GM19438 (cell line): Measurements from ENCODE around the gene NEUROG2.
A peak's percentile ranks its signal among the peaks of the same experiment; 100 is the strongest.
"Not testable (repeated sequence)": the region's sequence is repeated elsewhere in the genome, so short reads cannot be mapped to it uniquely, and the experiment has no call there.

Experiments
- ATAC-seq: cut with Tn5 transposase; IDR thresholded peaks from one replicate; pipeline ENCODE4 v1.9.1; 2021; ENCODE audit warnings: low read depth; ENCODE audit not compliant: unreplicated experiment

The NEUROG2 gene

DNA sequence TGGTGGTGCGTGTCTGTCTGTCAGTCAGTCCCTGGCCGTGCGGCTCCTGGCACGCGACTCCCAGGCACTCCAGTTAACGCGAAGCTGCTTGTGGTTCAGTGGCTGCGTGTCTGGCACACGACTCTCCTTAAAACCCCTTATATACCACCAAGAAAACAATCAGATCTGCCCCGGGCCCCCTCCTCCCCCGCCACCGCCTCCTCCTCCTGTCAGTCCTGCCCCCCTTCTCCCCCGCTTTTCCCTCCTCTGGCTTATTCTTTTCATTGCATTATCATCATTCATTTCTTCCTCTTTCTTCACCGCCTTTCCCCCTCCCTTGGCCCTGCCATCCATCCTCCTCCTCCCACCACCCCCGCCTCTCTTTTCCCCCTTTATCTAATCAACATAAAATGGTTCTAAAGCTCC lies at the start of gene NEUROG2:
NEUROG2 (minus strand) TSS at position 115 of the 405 bp plus-strand sequence. CDS start 705 bp downstream, outside the sequence.
- ATAC-seq, result no peak

DNA sequence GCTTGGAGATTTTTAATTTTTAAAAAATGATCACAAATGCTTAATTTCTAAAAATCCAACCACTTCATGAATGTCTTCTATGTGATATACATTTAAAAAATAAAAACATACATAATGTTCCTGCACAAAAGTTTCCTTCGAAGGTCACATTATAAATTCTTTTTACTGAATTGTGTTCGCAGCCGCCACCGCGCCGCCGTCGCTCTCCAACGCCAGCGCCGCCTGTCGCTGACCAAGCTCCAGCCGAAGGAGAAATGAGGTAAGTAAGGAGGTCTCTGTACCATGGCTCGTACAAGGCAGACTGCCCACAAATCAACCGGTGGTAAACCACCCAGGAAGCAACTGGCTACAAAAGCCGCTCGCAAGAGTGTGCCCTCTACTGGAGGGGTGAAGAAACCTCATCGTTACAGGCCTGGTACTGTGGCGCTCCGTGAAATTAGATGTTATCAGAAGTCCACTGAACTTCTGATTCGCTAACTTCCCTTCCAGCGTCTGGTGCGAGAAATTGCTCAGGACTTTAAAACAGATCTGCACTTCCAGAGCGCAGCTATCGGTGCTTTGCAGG lies 48.8 kb upstream of the NEUROG2 start:
- no peak for ATAC-seq

DNA sequence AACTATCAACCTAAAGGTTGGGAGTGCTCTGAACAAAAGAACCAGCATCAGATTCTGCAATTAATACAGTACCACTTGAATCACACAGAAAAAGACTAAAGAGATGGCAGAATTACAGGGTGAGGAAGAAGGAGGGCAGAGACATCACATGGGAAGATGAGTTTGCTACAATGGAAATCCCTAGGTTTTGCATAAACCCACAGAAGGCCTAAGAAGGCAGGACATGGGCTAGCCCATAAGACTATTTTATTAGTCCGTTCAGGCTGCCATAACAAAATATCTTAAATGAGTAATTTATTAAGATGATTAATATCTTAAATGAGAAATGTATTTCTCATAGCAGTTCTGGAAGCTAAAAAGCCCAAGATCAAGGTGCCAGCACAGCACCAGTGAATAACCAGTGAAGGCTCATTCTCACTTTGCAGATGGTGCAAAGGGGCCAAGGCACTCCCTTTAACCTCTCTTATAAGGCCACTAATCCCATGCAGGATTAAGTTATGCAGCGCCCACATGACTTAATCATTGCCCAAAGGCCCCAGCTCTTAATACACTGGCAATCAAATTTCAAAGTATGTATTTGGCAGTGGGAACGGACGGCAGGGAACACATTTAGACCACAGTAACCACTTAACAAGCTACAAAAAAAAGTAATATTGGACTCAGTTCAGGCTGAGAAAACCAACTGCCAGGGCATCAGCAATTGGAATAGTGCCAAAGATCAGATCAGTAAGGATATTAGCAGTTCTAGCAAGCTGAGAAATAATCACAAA lies 47.6 kb upstream of the NEUROG2 start:
- no peak for ATAC-seq

DNA sequence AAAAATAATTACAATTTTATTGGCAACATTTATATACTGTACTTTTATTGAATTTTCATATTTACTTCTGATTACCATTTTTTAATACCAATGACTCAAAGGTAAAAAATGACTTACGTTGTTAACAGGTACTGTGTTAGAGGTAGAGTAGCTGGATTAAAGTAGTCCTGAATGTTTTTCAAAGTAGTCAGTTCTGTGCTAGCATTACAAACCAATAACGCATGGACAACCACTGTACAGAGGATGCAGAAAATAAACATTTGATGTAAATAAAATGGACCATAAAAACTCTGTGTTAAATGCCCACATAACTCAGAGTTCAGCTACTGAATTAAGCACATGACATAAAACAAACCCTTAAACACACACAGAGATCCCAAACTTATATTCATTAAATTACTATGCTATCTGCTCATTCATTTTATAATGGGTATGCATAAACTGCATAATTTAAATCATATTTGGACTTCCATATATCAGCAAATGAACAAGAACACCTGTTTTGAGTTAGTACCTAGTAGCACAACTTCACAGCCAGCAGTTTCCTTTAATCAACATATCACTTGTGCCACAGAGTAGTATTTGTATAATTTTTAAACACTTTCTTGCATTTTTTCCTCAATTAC lies 46.4 kb upstream of the NEUROG2 start:
- ATAC-seq, result no peak

DNA sequence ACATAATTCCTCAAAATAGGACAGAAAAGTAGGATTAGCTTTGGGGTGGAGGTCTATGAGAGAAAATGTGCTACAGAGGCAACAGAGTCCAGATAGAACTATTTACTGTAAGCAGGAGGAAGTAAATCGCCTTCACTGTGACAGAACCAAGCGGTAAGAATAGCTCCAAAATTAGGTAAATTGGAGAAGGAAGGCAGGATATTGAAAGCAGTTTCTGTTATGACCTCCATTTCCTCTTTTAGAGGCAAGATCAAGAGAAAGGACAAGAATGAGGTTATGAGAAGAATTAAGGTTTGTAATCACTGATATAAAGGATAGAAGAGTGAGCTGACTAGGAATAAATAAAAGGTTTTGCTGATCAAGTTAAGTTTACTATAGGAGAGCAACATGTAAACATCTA lies 44.1 kb upstream of the NEUROG2 start:
- no peak for ATAC-seq

DNA sequence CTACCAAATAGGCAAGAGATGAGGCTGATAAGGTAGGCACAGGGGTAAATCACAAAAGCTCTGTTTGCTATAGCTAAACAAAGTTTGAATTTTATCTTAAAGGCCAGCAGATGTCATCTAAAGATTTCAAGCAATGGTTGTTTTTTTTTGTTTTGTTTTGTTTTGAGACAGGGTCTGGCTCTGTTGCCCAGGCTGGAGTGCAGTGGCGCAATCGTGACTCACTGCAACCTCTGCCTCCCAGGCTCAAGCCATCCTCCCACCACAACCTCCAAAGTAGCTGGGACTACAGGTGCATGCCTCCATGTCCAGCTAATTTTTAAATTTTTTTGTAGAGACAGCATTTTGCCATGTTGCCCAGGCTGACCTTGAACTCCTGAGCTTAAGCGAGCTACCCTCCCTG lies 43.1 kb upstream of the NEUROG2 start:
- no peak for ATAC-seq

DNA sequence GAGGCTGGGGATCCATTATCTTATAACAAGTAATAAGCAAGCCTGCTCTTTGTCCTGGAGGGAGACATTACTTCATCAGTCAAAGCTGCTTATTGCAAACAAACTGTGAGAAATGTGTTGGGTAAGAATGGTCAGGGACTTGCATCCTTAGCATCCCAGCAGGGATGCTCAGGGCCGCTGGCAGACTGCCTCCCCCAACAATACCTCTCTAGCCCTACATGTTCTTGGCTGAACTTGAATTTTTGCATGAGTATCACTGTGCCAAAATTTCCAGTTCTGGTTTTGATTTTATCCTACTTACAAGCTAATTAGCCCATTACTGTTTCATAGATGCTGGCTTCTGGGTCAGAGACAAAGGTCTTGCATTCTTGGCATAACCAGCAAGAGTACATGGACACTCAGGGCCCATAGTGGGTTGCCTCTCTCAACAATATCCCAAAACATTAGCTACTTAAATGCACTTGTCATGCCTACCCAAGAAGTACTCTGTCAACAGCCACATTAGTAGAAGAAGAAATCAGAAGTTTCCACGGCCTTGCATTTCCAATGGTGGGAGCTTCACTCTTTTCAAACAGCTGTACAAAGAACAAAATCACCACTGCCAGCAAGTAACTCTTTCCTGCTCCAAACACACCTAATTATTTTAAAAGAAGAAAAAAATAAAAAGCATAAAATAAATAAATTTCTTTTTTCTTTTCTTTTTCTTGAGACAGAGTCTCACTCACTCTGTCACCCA lies 41.9 kb upstream of the NEUROG2 start:
- no peak for ATAC-seq

DNA sequence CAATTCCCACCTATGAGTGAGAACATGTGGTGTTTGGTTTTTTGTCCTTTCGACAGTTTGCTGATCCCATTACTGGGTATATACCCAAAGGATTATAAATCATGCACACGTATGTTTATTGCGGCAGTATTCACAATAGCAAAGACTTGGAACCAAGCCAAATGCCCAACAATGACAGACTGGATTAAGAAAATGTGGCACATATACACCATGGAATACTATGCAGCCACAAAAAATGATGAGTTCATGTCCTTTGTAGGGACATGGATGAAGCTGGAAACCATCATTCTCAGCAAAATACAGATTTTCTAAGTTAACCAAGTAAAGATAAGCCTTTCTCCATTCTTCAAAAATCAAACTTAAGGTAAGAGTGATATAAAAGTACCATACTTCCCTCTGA lies 38.3 kb upstream of the NEUROG2 start:
- not testable (repeated sequence) for ATAC-seq

DNA sequence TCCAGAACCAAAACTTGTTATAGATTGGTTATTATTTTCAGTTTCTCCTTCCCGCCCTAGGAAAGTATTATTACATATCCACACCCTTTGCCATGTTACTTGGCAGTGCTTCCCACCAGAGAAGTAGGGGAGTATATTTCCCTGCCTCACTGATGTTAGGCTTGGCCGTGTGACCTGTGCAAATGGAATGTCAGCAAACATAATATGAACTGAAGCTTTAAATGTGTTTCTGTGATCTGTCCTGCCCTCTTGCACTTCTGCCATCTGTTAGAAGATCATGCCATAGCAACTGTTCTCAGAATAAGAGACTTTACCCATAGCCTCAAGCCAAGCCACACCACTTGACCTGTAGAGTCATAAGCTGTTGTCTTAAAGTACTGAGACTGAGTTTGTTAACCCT lies 36.7 kb upstream of the NEUROG2 start:
- ATAC-seq, result no peak

DNA sequence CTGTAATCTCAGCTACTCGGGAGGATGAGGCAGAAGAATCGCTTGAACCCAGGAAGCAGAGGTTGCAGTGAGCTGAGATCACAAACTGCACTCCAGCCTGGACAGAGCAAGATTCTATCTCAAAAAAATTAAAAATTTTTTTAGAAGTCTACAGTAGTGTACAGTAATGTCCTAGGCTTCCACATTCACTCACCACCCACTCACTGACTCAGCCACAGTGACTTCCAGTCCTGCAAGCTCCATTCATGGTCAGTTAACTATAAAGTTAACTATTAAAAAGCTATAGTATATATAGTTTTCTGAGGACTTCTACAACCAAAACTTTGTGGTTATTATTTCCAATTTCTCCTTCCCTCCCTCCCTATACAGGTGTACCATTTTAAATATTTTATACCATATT lies 34.7 kb upstream of the NEUROG2 start:
- ATAC-seq, result no peak

DNA sequence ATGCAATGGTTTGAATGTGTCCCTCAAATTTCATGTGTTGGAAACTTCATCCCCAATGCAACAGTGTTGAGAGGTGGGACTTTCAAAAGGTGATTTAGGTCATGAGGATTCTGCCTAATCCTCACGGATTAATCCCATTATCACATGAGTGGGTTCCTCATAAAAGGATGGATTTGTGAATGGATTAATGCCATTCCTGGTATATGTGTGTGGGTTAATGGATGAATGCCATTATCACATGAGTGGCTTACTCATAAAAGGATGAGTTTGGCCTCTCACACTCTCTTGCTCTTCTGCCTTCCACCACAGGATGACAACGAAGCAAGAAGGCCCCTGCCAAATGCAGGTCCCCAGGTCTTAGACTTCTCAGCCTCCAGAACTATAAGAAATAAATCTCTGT lies 30.5 kb upstream of the NEUROG2 start:
- no peak for ATAC-seq

DNA sequence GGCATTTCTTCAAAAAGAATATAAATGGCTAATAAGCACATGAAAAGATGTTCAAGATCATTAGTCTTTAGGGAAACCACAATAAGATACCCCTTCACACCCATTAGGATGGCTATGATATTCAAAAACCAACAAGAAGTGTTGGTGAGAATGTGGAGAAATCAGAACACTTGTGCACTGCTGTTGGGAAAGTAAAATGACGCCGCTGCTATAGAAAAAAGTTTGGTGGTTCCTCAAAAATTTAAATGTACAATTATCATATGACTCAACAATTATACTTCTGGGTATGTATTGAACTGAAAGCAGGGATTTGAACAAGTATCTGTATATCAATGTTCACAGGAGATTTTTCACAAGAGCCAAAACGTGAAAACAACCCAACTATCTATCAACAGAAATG lies 29.4 kb upstream of the NEUROG2 start:
- no peak for ATAC-seq

DNA sequence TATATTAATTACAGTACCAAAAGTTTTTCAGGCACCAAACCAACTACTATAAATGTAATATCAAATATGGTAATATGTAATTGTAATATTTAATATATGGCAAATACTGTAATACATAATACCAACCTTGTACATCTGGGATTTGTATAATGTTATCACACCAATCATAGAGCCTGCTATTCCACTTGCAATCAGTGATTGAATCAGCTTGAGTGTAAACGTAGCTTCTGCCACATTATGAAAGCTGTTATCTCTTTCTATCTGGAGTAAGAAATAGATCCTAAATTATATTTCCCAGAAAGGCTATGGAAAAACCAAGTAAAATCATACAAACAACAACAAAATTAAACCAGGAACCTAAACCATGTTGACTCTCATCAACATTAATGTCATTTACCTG lies 24.7 kb upstream of the NEUROG2 start:
- ATAC-seq, result no peak

DNA sequence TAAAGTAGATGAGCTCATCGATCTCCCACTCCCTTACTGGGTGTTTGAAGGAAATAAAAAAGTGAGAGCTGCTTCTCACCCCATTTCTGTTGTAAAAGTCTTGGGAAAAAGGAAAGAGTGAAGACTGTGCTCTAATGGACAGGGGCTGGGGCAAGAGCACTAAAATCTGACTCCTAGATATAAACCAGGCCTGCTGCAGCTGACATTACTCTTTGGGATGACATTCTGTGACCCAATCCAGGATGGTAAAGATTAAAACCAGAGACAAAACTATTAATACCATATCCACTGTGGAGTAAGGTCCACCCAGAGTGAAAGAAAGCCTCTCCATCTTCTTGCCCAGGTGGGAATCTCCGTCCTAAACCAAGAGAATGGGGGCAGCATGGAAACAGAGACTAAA lies 20.1 kb upstream of the NEUROG2 start:
- ATAC-seq, result no peak

DNA sequence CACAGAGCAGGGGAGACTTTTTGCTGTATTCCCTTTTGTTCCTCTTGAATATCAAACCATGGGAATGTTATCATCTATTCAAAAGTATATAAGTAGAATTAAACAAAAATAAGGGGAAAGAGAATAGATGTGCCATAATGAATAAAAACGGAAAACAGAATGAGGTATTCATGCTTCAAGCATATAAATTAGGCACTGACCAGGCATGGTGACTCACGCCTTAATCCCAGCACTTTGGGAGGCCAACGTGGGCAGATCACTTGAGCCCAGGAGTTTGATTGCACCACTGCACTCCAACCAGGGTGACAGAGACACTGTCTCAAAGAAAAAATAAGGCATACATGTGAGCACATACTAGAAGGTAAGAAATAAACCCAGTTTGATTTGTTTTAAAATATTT lies 16.3 kb upstream of the NEUROG2 start:
- ATAC-seq, result no peak

DNA sequence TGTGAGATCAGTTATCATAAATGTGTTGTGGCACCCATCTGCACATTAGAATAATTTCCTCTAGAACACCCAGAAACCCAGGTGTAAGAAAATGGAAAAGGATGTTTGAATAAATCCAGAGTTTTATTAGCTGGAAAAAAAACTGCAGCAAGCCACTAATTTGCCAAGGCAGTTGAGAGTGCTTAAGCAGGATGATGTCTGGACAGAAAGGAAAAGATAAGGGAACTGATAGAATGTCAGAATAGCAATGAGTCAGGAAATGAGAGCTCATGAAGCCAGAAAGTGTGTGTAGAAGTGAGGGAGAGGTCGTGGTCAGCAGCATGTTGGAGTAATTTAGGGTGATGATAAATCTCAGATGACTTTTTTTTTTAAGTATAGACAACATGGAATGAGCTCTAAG lies 15.2 kb upstream of the NEUROG2 start:
- ATAC-seq, result no peak

DNA sequence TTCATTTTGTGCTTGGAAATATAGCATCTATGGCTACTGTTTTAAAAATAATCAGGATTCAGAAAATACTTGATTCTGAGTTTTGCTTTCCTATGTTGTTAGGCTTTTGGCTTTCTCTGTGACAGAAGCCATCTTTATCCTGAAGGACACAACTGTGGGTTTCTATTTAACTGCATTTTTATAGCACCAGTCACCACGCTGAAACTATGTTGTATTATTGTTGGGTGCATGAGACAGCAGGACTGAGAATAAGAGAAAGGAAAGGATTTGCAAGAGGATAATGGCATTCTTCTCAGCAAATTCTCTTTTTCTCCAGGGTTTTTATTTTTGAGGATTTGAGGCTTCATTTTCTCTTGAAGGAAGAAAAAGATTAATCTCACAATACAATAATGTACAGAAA lies 10.1 kb upstream of the NEUROG2 start:
- no peak for ATAC-seq

DNA sequence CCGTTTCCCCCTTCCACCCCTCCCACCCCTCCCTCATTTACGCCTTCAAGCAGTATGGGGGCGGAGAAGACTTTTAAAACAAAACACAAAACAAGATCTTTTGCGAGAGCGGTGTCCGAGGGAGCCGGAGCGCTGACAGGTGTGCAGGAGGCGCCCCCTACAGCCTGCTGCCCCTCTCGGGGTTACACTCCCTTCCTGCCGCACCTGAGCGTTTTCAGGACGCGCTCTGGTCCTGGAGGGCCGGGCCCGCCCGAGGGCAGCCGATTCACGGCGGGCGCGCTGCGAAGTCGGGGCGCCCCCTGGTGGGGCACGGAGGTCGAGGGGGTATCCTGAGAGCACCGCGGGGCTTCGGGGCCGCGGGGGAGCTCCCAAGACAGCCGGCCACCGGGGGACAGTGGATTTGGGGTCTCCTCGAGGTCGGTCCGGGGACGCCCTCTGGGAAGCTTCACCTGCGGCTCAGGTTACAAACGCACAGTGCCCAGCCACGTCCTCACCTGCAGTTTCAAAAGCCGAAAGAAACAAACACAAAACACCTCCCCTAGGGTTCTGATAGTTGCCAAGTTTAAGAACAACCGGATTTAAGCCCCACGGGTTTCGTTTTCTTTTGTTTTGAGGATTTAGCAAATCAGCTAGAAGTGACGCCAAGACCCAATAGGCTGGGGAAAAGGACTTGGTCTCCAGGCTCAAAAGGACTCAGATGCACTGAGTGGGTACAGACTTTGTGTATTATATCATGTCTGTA lies 8.0 kb upstream of the NEUROG2 start:
- ATAC-seq, result peak; percentile 81

DNA sequence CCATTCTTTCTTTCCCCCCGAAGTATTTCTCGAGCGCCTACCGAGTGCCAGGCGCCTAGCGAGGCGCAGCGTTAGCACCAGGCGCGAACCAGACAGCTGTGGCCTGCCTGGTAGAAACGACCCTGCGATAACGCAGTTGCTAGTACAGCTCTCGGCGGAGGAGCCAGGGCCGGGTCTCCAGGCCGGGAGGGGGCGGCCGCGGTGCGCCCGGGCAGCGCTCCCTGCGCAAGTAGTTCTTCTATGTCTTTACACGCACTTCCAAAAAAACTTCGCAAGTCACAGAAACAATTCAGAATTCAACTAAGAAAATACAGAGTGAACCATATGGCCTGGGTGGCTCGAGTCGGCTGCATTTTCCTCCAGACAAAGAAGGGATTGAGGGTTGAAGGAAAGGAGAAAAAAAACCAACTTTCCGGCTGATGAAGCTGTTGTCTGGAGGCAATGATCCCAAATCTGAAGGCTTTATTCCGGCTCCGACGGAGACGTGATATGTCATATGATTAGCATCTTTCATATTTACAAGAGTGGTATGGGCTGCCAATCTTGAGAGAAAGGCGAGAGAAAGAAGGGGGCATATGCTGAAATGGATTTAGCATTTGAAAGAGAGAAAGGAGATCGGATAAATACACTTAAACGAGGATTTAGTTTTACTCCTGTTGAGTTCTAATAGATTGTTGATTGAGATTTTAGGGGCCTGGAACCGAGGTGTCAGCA lies 7.2 kb upstream of the NEUROG2 start:
- peak; percentile 41 for ATAC-seq

DNA sequence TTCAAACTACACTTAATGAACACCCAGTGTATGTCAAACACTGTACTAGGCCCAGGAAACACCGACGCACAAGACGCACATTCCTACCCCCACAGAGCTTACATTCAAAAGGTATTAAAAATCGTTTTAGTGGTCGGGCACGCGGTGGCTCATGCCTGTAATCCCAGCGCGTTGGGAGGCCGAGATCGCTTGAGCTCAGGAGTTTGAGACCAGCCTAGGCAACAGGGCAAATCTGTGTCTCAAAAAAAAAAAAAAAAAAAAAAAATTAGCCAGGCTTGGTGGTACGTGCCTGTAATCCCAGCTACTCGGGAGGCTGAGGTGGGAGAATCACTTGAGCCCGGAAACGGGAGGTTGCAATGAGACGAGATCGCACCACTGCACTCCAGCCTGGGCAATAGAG lies 6.5 kb upstream of the NEUROG2 start:
- not testable (repeated sequence) for ATAC-seq
